Right atrium auricular region (tissue), 2 donors: ENCODE results near the gene GRK2. TPM values are rescaled to one million over a fixed set of nuclear protein-coding genes. Genes with fewer than 3 reads are reported as not detected.
"Not testable (repeated sequence)": the region's sequence is repeated elsewhere in the genome, so short reads cannot be mapped to it uniquely, and the experiment has no call there.

Source experiments
- DNase-seq: peaks from one replicate; pipeline ENCODE4 v3.0.0-alpha.2; 2019; ENCODE audit warnings: low spot score
- H3K27ac ChIP-seq, 2 donors: fragments of 200-600 bp; sonication (generic); 1 replicate in 1 of 2; 2 replicates in 1 of 2; pipeline ENCODE4 v1.5.1; 2016 to 2019
- H3K27me3 ChIP-seq, 2 donors: fragments of 200-600 bp; sonication (generic); one replicate each; pipeline versions ENCODE4 v1.5.1 to v1.6.0; 2017 to 2019
- H3K36me3 ChIP-seq: fragments of 200-600 bp; sonication (generic); one replicate; pipeline ENCODE4 v1.5.1; 2016
- H3K4me1 ChIP-seq, 2 donors: fragments of 200-600 bp; sonication (generic); one replicate each; pipeline versions ENCODE4 v1.5.1 to v1.6.0; 2017 to 2019
- H3K4me3 ChIP-seq, 2 donors: fragments of 200-600 bp; sonication (generic); 1 replicate in 1 of 2; 2 replicates in 1 of 2; pipeline ENCODE4 v1.5.1; 2017 to 2019; ENCODE audit warnings: mild to moderate bottlenecking in 1 of 2, moderate library complexity in 1 of 2
- H3K9me3 ChIP-seq, 2 donors: fragments of 200-600 bp; sonication (generic); one replicate each; pipeline ENCODE4 v1.5.1; 2019
- CTCF ChIP-seq, 2 donors: fragments of 200-600 bp; sonication (generic); IDR thresholded peaks; one replicate each; pipeline ENCODE4 v1.5.1; 2019; ENCODE audit warnings: antibody characterized with exemption in 2 of 2
- total RNA-seq, 2 donors: library from RNA; depleted of rRNA; stranded (reverse); fragments of >200 nt; gene quantifications; one replicate each; pipeline ENCODE4 v1.1.0, GENCODE V29; 2016

Gene GRK2
- total RNA-seq, 2 donors from 2014 or later = 52.7 to 55.9 TPM

GRCh38 chr11:67317205-67317887 is 51.1 kb downstream of the GRK2 start:
- H3K27me3 ChIP-seq = no peaks in the 10 kb centered on the region
- H3K27ac ChIP-seq = peak overlapping the region; percentile 95 to 98
- peak; percentile 96 for DNase-seq
- no peaks in the 10 kb centered on the region for H3K9me3 ChIP-seq
- TF ChIP-seq CTCF (IDR thresholded peaks at IDR 0.05) = peak; percentile 80 to 96
- H3K4me1 ChIP-seq = peaks cover 0 to 19% of the 10 kb centered on the region in 2 donors
- no peaks in the 10 kb centered on the region for H3K36me3 ChIP-seq
- peak overlapping the region; percentile 89 to 93 for H3K4me3 ChIP-seq

- peak overlapping the region; percentile 89 to 93 for H3K4me3 ChIP-seq
- H3K36me3 ChIP-seq = no peaks in the 10 kb centered on the region
- H3K27ac ChIP-seq = peak overlapping the region; percentile 95 to 98
- TF ChIP-seq CTCF (IDR thresholded peaks at IDR 0.05) = no peak
- DNase-seq = no peak
- no peaks in the 10 kb centered on the region for H3K27me3 ChIP-seq
- H3K4me1 ChIP-seq = peaks cover 0 to 19% of the 10 kb centered on the region in 2 donors
- no peaks in the 10 kb centered on the region for H3K9me3 ChIP-seq
Observed at GRCh38 chr11:67317888-67318555, 51.7 kb downstream of the GRK2 start.

- not testable (repeated sequence) for DNase-seq, H3K9me3 ChIP-seq, H3K27me3 ChIP-seq, H3K27ac ChIP-seq, H3K36me3 ChIP-seq
- H3K4me3 ChIP-seq = peak overlapping the region in 1 of 2 donors; percentile 93
- H3K4me1 ChIP-seq = peaks cover 0 to 19% of the 10 kb centered on the region in 2 donors
Observed at GRCh38 chr11:67318876-67319275, 52.6 kb downstream of the GRK2 start.

- no peak for TF ChIP-seq CTCF (IDR thresholded peaks at IDR 0.05)
- Histone ChIP-seq H3K27ac (no peak overlapping the region), H3K4me3 (no peak overlapping the region), H3K36me3 (no peaks in the 10 kb centered on the region), H3K9me3 (no peaks in the 10 kb centered on the region), H3K4me1 (peaks cover 0 to 19% of the 10 kb centered on the region in 2 donors), H3K27me3 (no peaks in the 10 kb centered on the region)
- DNase-seq = no peak
Observed at GRCh38 chr11:67320011-67320410, 53.7 kb downstream of the GRK2 start.

GRCh38 chr11:67320691-67321090 is 54.4 kb downstream of the GRK2 start:
- Histone ChIP-seq H3K36me3 (no peaks in the 10 kb centered on the region), H3K27me3 (no peaks in the 10 kb centered on the region), H3K4me3 (no peak overlapping the region), H3K27ac (no peak overlapping the region), H3K9me3 (no peaks in the 10 kb centered on the region), H3K4me1 (peaks cover 0 to 19% of the 10 kb centered on the region in 2 donors)
- DNase-seq = no peak
- TF ChIP-seq CTCF (IDR thresholded peaks at IDR 0.05) = no peak

- H3K4me3 ChIP-seq = no peak overlapping the region
- no peaks in the 10 kb centered on the region for H3K36me3 ChIP-seq
- no peaks in the 10 kb centered on the region for H3K9me3 ChIP-seq
- DNase-seq = no peak
- no peaks in the 10 kb centered on the region for H3K27me3 ChIP-seq
- TF ChIP-seq CTCF (IDR thresholded peaks at IDR 0.05) = no peak
- no peak overlapping the region for H3K27ac ChIP-seq
- H3K4me1 ChIP-seq = peaks cover 0 to 17% of the 10 kb centered on the region in 2 donors
Observed at GRCh38 chr11:67321313-67321871, 55.1 kb downstream of the GRK2 start.
